Sigmoid colon (tissue), 4 donors: ENCODE measurements around the gene AZIN2.

ENCODE experiments used
- POLR2A ChIP-seq, 2 donors: fragments of 450-650 bp; IDR thresholded peaks; one replicate each; pipeline ENCODE4 v1.6.1; 2016; ENCODE audit warnings: antibody characterized with exemption in 2 of 2, mild to moderate bottlenecking in 2 of 2, moderate library complexity in 2 of 2
- POLR2AphosphoS5 ChIP-seq, 4 donors: sonication (generic); formaldehyde crosslinking; IDR thresholded peaks; one replicate each; pipeline ENCODE4 v1.6.1; 2017; ENCODE audit warnings: antibody characterized with exemption in 4 of 4
- TF ChIP-seq, protein P1 (sequence below), 4 experiments: fragments of 450-650 bp in 3 of 4; fragments of 200-600 bp in 1 of 4; IDR thresholded peaks; one replicate each; pipeline ENCODE4 v1.5.1; 2016 to 2019; ENCODE audit warnings: antibody characterized with exemption in 4 of 4, mild to moderate bottlenecking in 3 of 4, moderate library complexity in 2 of 4

DNA sequence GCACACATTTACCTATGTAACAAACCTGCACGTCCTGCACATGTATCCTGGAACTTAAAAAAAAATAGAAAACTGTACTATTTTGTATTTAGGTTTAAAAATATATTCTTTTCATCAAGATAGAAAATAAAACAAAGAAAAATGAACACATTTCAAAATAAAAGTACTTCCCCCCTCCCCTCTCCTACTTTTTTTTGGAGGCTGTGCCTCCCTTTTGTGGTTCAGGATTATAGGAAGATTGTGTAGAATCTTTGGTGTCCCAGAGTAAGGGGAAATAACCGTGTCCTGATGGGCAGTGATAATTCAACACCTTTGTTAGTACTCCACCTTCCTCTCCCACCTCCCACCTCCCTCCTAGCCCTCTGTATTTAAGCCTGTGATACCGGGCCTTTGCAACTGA is 60.8 kb downstream of the AZIN2 start:
- TF ChIP-seq, protein P1, sequence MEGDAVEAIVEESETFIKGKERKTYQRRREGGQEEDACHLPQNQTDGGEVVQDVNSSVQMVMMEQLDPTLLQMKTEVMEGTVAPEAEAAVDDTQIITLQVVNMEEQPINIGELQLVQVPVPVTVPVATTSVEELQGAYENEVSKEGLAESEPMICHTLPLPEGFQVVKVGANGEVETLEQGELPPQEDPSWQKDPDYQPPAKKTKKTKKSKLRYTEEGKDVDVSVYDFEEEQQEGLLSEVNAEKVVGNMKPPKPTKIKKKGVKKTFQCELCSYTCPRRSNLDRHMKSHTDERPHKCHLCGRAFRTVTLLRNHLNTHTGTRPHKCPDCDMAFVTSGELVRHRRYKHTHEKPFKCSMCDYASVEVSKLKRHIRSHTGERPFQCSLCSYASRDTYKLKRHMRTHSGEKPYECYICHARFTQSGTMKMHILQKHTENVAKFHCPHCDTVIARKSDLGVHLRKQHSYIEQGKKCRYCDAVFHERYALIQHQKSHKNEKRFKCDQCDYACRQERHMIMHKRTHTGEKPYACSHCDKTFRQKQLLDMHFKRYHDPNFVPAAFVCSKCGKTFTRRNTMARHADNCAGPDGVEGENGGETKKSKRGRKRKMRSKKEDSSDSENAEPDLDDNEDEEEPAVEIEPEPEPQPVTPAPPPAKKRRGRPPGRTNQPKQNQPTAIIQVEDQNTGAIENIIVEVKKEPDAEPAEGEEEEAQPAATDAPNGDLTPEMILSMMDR (IDR thresholded peaks at IDR 0.05) = no peak
- TF ChIP-seq POLR2AphosphoS5 (IDR thresholded peaks at IDR 0.05) (no peak), POLR2A (IDR thresholded peaks at IDR 0.05) (no peak)
